ENCODE data around the gene EIF5AL1.

- TF ChIP-seq POLR2AphosphoS5 (IDR thresholded peaks at IDR 0.05) (no peak), EP300 (IDR thresholded peaks at IDR 0.05) (no peak), POLR2A (IDR thresholded peaks at IDR 0.05) (no peak)
- TF ChIP-seq, protein P1, sequence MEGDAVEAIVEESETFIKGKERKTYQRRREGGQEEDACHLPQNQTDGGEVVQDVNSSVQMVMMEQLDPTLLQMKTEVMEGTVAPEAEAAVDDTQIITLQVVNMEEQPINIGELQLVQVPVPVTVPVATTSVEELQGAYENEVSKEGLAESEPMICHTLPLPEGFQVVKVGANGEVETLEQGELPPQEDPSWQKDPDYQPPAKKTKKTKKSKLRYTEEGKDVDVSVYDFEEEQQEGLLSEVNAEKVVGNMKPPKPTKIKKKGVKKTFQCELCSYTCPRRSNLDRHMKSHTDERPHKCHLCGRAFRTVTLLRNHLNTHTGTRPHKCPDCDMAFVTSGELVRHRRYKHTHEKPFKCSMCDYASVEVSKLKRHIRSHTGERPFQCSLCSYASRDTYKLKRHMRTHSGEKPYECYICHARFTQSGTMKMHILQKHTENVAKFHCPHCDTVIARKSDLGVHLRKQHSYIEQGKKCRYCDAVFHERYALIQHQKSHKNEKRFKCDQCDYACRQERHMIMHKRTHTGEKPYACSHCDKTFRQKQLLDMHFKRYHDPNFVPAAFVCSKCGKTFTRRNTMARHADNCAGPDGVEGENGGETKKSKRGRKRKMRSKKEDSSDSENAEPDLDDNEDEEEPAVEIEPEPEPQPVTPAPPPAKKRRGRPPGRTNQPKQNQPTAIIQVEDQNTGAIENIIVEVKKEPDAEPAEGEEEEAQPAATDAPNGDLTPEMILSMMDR (IDR thresholded peaks at IDR 0.05) = no peak
Measured at GRCh38 chr10:79495791-79496190, 16.5 kb upstream of the EIF5AL1 start.

Data from suprapubic skin (tissue), 4 donors.